K562 (cell line): ENCODE data around the gene CTTNBP2.

Experiments
- SMAD1 ChIP-seq: fragments of 150-350 bp; IDR thresholded peaks from 2 replicates; pipeline ENCODE4 v1.6.1; 2014; ENCODE audit warnings: low read length, low read depth; ENCODE audit not compliant: partially characterized antibody
- TF ChIP-seq, protein P1 (sequence below), 2 experiments: fragments of 450-650 bp; conservative IDR thresholded peaks; 2 replicates each; pipeline ENCODE4 v1.6.1; 2017; ENCODE audit warnings: mild to moderate bottlenecking in 2 of 2, moderate library complexity in 2 of 2
- TF ChIP-seq, protein P2 (sequence below): fragments of 450-650 bp; IDR thresholded peaks from 2 replicates; pipeline ENCODE4 v1.6.1; 2016; ENCODE audit warnings: borderline replicate concordance

DNA sequence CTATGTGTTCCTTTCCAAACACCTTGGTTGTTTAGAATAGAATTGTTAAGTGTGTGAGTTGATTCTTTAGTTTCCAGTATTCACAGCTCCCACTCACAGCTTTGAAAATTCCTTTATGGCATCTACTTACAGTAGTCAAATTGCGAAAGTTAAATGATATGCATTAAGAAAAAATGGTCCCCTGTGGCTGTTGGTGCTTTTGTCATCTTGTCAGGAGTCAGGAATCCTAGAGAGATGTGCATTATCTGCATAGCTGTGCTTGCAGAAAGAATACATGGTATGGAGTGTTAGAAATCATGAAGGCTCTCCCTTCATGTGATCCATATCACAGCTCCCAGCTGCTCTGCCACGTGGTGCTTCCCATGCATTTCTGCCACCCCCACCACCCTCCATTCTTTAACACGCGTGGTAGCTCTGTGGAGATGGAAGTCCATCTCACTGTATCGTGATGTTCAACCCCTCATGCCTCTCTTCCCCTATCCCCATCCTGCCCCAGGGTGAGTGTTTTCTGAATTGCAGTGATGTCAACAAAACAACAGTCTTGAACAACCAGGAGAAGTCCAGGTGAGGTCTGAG, 29.2 kb upstream of the CTTNBP2 start:
- TF ChIP-seq SMAD1: no peak
- TF ChIP-seq, protein P1, sequence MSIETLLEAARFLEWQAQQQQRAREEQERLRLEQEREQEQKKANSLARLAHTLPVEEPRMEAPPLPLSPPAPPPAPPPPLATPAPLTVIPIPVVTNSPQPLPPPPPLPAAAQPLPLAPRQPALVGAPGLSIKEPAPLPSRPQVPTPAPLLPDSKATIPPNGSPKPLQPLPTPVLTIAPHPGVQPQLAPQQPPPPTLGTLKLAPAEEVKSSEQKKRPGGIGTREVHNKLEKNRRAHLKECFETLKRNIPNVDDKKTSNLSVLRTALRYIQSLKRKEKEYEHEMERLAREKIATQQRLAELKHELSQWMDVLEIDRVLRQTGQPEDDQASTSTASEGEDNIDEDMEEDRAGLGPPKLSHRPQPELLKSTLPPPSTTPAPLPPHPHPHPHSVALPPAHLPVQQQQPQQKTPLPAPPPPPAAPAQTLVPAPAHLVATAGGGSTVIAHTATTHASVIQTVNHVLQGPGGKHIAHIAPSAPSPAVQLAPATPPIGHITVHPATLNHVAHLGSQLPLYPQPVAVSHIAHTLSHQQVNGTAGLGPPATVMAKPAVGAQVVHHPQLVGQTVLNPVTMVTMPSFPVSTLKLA (conservative IDR thresholded peaks at IDR 0.05): no peak
- TF ChIP-seq, protein P2, sequence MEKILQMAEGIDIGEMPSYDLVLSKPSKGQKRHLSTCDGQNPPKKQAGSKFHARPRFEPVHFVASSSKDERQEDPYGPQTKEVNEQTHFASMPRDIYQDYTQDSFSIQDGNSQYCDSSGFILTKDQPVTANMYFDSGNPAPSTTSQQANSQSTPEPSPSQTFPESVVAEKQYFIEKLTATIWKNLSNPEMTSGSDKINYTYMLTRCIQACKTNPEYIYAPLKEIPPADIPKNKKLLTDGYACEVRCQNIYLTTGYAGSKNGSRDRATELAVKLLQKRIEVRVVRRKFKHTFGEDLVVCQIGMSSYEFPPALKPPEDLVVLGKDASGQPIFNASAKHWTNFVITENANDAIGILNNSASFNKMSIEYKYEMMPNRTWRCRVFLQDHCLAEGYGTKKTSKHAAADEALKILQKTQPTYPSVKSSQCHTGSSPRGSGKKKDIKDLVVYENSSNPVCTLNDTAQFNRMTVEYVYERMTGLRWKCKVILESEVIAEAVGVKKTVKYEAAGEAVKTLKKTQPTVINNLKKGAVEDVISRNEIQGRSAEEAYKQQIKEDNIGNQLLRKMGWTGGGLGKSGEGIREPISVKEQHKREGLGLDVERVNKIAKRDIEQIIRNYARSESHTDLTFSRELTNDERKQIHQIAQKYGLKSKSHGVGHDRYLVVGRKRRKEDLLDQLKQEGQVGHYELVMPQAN: no peak
